Stimulated activated CD8-positive, alpha-beta memory T cell treated with anti-CD3 and anti-CD28 coated beads, Interleukin-15, amount 100 ng/mL, for 24 hours (primary cell): ENCODE data around the gene CDC42EP1.
"Not testable (repeated sequence)": the region's sequence is repeated elsewhere in the genome, so short reads cannot be mapped to it uniquely, and the experiment has no call there.

Source experiments
- DNase-seq: peaks from one replicate; pipeline ENCODE4 v3.0.0-alpha.2; 2020; ENCODE audit warnings: low read depth

CDC42EP1 gene, protein sequence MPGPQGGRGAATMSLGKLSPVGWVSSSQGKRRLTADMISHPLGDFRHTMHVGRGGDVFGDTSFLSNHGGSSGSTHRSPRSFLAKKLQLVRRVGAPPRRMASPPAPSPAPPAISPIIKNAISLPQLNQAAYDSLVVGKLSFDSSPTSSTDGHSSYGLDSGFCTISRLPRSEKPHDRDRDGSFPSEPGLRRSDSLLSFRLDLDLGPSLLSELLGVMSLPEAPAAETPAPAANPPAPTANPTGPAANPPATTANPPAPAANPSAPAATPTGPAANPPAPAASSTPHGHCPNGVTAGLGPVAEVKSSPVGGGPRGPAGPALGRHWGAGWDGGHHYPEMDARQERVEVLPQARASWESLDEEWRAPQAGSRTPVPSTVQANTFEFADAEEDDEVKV

DNA sequence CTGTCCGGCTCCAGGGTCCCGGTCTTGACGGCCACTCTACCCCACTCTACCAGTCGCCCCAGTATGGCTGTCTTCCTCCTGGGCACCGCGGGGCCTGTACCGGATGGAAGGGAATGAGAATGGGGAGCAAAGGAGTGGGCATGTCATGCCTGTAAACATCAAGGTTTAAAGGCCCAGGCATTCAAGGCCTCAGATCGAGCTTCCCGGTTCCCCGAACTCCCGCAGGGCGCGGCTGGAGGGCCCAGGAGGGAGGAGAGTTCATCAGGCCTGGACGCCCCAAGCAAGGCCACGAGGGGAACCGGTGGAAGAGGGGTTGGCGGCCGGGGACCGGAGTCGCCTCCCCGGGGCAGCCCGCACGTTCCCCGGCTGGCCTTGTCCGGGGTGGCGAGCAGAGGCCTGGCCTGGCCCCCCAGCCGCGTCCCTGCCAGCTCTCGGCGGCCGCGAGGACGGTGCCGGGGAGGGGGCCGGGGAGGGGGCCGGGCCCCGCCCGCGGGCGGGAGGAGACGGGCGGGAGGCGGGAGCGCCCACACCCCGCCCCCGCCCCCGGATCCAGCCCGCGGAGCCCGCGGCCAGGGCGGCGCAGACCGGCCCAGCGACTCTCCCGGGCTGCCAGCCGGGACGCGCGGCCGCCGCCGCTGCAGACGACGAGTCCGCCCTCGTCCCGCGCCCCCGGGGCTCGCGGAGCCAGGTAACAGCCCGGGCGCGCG lies at the start of gene CDC42EP1:
CDC42EP1 (plus strand) TSS at position 580 of the 707 bp plus-strand sequence. CDS start 5,870 bp downstream, outside the sequence.
- no peak for DNase-seq

DNA sequence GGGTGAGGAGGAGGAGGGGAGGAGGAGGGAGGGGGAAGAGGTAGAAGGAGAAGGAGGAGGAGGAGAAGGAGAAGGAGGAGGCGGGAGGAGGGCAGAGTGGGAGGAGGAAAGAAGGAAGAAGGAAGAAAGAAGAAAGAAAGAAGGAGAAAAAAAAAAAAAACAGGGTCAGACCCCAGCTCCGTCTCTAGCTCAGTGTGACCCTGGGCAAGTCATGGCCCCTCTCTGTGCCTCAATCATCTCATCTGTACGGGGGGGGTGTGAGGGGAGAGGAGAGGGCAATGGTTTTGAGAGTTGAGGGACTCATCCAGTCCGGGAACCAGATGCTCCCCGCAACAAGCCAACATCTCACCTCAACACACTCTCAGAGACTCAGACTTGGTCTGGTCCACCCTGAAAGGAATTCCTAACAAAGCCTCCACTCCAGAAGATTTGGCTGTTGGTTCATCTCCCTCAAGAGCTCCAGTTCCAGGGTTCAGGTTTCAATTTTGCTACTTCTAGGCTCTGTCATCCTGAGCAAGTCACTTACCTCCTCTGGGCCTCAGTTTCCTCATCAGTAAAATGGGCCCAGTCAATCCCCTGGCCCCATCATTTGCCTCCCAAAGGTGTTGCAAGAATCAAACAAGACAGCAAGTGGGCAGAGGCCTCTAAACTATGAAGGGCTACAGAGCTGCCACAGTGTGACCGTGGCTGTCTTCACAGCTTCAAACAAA lies 48.7 kb upstream of the CDC42EP1 start:
- no peak for DNase-seq

DNA sequence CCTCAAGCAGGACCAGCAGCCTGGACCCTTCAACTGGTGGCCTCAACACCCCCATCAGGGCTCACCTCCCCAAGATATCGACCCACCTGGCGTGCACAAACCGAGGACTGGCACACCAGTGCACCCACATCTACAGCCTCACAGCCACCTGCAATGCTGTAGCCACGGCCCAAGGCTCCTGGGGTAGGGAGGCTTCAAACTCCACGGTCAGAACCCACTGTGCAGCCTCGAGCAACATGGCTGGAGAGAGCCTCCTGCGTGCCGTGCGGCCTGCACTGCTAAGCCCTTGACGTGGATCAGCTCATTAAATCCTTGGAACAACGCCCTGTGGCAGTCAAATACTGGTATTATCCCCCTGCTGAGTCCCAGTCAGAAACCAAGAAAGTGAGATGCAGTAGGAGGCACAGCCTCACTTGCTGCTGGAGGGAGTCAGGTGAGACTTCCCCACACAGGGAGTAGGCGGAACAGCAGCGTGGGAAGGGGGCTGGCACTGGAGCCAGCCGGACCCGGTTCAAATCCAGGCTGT lies 45.7 kb upstream of the CDC42EP1 start:
- no peak for DNase-seq

DNA sequence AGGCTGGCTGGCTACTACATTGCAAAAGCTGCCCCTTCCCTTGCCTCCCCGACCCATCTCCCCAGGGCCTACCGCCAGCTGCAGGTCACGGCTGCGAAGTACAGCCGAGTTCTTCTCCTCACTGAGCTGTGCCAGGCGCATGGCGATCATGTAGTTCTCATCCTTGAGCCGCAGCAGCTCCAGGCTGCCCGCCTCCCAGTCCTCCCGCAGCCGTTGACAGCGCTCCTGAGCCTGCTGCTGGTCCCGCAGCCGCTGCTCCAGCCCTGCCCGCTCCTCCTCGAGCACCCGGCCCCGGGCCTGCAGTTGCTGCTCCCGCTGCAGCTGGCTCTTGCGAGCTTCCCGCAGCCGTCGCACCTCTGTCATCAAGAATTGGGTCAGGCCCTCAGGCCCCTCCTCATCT lies 44.4 kb upstream of the CDC42EP1 start:
- no peak for DNase-seq

DNA sequence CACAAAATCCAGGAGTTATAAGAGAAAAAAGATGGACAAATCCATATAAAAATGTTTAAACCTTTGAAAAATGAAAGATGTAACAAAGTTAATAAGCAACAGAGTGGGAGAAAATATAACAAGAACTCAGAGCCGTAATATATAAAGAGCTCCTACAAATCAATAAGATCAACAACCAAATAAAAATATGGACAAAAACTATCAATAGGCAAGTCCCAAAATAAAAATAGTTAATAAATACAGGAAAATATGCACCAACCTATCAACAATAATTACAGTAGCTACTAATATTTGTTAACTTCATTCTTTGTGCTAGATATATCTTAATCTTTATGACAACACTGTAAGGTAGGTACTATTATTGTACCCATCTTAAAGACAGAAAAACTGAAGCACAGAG lies 43.8 kb upstream of the CDC42EP1 start:
- DNase-seq, result no peak

DNA sequence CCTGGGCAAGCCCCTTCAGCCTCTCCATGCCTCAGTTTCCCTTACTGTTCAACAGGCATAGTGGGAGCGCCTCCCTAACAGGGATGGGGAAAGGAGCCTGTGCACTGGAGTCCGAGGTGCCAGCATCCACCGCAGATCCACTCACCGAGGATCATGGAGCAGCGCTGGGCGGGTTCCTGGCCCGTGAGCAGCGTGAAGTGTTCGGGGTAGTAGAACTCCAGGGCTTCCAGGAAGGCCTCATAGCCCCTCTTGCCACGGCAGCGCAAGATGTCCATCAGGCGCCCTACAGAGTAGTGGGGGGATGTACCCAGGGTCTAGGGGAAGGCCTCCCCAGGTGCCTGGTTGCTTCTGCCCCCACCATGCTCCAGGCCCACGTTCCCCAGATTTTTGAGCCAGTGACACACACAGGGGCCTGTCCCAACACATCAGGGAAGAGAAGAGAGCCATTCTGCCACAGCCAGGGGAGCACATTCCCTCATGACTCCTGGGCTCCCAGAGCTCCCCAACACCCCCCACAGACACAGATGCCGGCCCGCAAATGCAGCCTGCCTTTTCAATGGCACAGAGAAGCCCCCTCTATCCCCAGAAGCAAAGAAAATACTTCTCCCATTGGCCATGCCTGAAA lies 42.3 kb upstream of the CDC42EP1 start:
- no peak for DNase-seq

DNA sequence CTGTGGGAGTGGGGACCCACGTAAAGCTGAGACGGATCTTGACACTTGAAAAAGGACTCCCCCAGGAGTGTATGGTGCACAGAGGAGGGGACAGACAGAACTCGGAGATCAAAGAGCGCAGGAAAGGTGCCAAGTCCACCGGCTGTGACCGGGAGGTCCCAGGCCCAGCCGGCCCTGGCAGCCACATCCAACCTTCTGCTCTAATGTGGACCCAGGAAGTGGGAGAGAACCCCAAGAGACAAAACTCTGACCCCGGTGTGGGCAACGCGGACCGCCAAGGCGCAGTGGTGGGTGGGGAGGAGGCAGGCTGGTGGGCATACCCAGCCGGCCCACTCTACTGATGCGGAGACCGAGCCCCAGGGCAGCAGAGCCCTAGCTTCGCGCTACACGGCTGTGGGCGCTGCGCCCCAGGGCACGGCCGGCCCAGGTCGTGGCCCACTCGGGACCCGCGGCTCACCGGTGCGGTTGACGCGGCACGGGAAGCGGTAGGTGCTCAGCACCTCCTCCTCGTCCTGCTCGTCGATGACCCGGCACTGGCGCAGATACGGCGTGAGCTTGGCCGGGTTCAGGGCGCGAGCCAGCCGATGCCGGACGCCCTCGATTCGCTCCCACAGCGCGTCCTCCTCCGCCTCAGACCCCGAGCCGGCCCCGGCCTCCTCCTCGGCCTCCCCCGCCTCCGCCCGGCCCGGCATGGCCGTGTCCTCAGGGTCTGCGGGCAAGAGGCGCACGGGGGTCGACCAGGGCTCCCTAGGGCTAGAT lies 41.6 kb upstream of the CDC42EP1 start:
- no peak for DNase-seq

DNA sequence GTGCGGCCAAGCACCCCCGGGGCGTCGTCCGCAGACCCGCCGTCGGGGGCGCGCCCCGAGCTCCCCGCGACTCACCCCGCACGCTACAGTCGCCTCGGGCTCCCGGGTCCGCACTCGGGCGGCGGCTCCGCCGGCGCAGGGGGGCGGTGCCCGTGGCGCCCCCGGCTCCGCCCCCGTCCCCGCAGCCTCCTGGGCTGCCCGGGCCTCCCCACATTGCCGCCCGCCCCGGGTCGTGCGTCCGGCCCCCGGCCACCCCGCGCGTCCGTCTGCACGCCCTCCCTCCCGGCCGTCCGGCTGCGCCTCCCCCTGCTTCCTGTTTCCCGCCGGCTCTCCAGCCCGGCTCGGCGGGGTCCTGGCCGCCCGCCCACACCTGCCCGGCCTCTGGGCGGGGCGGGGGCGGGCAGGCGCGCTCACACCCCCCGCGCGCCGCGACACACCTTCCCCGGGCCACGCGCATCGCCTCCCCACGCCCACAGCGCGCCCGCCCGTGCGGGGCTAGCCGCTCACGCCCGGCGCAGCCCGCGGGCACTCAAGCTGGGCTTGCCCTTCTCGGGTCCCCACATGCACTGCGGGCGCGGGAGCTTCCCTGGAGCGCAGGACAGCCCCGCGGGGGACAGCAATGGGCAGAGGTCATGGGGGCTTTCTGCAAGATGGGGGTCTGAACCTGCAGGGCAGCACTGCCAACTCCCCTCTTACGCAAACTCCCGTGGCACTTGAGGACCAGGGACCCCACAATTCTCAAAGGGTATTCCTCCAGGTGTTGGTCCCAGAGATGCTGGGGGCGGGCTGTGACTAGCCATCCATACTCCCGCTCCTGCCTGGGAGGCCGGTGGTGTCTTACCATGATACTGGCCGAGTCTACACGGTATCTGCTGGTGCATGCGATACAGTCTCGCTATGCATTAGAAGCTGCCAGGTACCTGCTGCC lies 40.7 kb upstream of the CDC42EP1 start, which contains the start of gene CARD10:
CARD10 (minus strand) TSS at position 148 of the 928 bp plus-strand sequence. CDS start 215 bp downstream, outside the sequence.
- DNase-seq, result no peak

DNA sequence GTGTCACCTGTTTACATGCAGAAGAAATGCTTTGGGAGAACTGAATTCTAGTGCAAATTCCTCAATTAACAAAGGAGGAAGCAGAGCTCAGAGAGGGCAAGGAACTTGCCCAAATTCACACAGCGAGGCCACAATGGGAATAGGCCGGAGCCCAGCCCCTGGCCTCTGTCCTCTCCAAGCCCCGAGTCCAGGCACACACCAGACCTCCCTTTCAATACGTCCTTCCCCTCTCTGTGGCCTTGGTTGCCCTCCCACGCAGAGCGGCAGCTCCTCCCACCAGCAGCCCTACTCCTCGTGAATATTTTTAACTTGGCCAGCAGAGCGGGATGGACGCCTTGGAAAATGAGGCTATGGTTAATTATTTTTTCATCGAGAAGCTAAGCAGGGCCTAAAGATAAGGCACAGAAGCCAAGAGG lies 39.5 kb upstream of the CDC42EP1 start:
- no peak for DNase-seq

DNA sequence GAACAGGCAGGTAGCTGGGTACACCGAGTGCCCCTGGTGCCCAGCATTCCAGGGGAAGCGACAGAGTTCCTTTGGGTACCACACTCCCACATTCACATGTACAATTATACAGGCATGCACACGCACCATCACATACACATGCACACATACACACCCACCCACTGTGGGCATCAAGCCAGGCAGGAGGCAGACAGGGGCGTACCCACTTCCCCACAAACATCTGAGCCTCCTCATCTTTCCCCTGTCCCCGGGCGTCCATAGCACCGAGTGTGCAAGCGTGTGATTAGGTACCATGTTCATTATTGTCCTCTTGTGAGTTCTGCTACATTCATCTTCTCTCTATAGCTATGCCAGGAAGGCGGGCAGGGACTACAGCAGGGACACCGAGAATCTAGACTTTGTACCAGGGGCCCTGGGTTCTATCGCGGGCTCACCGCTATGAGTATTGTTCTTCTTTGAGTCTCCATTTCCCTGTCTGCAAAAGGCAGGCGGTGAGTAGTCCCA lies 39.0 kb upstream of the CDC42EP1 start:
- no peak for DNase-seq

DNA sequence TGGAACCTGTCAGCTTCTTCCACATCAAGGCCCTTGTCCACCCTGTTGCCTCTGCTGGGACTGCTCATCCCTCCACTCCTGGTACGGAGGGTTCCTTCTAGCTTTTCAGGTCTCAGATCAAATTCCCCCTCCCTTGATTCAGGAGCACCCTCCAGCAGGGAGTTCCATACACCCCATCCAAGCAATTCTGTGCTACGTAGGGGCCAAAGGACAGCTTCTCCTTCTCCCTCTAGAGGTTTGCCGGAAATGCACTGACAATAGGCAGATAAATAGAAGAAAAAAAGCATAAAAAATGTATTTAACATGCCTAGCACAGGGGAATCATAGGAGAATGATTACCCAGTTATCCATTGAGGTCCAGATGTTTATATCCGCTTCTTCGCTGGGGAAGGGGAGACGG lies 37.8 kb upstream of the CDC42EP1 start:
- no peak for DNase-seq

DNA sequence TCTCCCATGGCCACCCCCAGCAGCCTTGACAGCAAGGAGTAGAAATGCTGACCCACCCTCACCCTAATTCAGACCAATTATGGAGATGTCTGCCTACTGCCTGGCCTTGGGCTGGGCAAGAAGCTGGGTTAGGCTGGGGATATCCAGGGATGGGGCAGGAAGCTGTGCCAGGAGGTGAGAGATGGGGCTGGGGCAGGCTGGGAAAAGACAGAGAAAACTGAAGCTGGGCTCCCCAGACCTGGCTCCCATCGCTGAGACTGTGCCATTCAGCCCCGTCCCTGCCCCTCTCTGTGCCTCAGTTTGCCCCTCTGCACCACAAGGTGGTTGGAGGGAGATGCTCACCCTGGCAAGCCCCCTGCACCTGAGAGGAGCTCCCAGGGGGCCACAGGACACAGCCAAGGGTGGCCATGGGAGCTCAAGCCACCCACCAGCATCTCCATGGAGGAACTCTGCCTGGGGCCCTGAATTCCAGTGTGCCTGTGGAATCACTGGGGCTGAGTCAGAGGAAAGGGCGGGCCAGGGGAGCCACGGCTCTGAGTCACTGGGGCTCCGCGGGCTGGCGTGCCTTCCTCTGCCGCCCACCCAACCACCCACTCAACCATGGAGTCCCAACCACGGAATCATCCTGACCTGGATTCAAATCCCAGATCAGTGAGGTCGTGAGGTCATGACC lies 35.1 kb upstream of the CDC42EP1 start:
- DNase-seq, result no peak

DNA sequence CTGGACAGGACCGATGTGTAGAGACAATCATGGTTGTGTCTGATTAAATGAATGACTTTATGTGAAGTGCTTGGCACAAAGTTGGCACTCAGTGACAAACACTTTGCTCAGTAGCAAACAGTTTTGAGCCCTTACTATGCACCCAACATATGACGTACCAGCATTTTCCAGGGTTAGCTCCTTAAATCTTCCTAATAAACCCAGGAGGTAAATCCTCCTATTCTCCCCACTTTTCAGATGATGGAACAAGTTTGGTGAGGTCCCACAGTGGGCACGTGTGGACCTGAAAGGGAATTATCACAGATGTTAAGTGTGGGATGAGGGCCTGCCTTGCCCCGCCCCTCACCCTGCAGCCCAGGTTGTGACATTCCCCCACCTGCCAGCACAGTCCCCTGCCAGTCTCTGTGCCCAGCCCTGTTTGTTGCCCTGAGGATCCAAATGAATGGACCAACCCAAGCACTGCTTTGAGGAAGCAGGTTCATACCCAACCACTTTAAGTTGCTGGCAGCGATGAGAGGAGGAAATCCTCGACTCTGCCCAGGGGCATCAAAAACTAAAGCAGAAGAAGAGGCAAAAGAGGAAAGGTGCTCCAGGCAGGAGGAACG lies 34.4 kb upstream of the CDC42EP1 start:
- no peak for DNase-seq

DNA sequence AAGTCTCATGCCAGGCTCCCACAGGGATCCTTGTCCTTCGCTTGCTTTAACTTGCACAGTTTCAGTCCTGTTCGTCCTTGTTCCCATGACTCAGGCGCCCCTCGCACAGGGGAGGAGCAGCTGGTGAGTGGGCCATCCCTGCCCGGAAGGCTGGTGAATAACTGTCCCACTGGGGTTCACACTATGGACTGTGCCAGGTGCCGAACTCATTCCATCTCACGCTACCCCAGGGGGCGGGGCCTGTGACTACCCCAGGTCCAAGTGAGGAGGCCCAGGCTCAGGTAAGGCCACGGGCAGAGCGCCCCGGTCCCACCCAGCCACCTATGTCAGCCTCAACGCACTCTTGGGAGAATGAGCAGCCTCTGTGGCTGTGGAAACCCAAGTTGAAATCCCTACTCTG lies 33.9 kb upstream of the CDC42EP1 start:
- no peak for DNase-seq

DNA sequence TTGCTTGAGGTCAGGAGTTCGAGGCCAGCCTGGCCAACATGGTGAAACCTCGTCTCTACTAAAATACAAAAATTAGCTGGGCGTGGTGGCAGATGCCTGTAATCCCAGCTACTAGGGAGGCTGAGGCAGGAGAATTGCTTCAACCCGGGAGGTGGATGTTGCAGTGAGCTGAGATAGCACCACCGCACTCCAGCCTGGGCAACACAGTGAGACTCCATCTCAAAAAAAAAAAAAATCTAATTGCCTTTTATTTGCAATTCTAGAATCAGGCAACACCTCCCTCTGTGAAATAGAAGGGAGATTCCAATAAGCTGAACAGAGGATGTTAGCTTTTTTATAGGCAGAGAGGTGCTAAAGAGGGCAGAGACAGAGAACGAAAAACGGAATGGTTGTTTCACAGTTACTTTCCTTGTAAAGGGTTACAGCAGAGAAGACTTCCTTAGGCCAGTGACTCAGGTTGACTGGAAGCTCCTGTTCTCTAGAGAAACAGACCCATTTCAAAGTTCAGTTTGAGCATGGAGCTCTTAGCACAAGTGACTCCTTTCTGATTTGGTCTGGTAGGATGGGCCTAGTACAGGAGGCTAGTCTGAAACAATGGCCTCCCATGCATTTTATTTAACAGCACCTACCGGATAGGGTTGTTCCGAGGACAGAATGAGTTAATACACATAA lies 33.1 kb upstream of the CDC42EP1 start:
- not testable (repeated sequence) for DNase-seq

DNA sequence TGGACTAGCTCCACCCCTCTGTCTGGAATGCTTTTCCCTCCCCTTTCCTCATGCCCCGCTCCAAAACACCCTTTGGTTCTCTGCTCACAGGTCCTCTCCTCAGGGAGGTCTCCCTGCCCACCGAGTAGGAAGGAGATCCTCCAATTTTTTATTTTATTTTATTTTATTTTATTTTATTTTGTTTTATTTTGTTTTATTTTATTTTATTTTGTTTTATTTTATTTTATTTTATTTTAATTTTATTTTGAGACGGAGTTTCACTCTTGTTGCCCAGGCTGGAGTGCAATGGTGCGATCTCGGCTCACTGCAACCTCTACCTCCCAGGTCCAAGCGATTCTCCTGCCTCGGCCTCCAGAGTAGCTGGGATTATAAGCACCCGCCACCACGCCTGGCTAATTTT lies 32.3 kb upstream of the CDC42EP1 start:
- not testable (repeated sequence) for DNase-seq

DNA sequence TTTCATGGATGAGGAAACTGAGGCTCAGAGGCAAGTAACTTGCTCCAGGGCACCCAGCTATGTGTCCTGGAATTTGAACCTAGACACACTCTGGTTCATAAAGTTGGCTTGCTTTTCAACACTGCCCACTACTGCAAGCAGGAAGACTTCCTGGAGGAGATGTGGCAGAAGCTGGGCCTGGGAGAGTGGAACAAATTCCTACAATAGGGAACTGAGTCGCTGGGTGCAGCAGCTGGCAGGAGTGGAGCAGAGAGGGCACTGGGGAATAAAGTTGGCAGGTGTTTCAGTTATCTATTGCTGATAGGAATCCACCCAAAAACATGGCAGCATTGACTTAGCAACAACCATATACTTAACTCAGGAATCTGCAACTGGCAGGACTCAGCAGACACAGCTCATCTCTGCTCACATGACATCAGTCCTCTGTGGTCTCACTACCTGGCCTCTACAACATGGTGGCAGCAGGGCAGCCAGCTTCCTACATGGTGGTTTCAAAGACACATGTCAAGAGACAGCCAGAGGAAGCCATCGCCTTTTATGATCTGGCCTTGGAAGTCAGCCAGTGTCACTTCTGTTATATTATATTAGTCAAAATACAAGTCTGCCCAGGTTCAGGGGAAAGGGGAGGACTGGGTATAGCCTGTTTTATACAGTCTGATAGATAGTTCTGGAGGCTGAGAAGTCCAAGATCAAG lies 30.5 kb upstream of the CDC42EP1 start:
- no peak for DNase-seq

DNA sequence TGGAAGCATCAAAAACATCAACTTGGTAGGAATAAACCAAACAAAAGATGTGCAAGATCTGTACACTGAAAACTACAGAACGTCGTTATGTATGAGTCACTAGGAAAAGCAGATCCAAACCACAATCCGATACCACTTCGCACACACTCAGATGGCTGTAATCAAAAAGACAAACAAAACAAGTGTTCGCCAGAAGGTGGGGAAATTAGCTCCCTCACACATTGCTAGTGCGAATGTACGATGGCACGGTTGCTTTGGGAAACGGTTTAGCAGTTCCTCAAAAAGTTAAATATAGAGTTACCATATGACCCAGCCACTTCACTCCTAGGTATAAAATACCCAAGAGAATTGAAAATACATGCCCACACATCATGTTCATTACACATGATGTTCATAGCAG lies 26.3 kb upstream of the CDC42EP1 start:
- no peak for DNase-seq
